Stimulated activated CD4-positive, alpha-beta T cell treated with anti-CD3 and anti-CD28 coated beads, TNF-alpha, amount 100 ng/mL, for 48 hours (primary cell): ENCODE measurements around the gene BEND4.
A peak's percentile ranks its signal among the peaks of the same experiment; 100 is the strongest.
"Not testable (repeated sequence)": the region's sequence is repeated elsewhere in the genome, so short reads cannot be mapped to it uniquely, and the experiment has no call there.

Experiments used
- DNase-seq, 3 donors: peaks; one replicate each; pipeline ENCODE4 v3.0.0-alpha.2; 2020; ENCODE audit warnings: low read depth in 3 of 3

The BEND4 gene

DNA sequence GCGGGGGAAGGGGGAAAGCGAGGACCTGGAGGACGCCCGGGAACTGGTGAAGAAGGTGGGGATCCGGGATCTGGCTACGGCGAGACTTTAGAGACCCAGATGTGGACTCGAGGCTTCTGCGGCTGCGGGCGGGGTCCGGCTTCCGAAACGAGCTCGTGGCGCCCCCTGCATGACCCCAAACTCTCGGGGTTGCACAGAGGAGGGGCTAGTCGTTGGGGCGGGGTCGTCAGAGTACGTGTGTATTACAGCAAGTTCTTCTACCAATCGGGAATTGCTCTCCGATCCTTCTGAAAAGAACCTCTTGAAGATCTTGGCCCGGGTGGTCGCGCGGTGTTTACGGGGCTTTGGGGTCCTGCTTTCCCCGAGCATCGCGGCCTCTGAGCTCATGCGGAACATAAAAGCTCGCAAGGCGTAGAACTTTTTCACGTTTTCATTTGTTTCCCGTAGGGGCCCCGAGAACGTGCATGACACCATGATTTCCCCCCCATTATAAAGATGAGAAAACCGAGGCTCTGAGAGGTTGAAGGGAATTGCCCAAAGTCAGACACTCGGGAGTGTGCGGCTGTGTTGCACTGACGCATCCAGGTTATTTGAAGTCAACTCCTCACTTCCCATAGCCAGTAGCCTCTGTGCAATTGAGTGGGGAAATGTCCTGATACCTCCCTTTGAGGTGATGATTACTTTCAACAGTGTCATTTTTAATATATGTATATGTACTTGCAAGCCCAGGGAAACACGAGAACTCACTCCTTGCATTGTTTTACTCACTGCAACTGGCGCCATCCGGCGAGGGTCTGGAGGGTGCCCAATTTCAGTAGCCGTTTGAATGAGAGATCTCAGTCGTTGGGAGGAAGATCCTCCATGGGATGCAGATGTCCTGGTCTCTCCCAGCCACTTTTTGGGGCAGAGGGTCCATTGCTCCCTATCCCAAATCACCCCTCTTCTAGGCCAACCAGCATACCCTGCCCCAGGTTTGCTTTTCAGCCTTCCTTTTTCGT, at the start of gene BEND4:
BEND4 (minus strand) TSS at position 149 of the 998 bp plus-strand sequence. CDS start 512 bp downstream, outside the sequence.
- no peak for DNase-seq

DNA sequence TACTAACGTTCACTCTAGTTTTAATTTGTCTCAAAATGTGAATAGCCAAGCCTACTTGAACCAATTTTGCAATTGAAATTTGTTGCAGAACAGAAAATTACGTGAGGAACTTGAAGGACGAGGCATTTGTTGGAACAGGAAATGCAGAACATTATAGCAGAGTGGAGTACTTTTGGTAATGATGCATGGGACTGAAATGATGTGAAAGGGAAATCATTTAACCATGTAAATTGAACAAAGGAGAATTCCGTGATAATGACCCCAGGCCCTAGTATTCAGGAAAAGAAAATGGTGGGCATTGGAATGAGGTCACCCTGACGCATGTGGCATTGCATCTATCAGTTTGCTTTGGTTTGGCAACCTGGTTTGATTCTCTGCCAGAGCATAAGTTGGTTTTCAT, 44.9 kb upstream of the BEND4 start:
- no peak for DNase-seq

DNA sequence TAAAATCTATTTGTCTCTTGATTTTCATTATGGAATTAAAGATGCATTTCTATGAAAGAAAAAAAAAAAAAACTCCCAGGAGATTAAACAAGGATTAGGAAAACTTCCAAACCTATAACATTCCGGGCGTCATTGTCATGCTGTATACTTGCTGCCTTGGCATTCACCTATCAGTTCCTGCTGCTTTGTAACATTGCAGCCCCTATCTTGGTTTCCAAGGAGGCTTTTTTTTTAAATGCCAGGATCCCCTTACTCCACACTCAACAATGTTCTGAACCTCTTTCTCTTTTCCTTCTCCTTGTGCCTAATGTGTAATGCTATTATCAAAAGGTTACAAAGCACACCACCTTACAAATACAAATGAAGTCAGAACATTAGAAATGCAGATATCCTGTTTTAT, 20.5 kb upstream of the BEND4 start:
- DNase-seq = no peak

DNA sequence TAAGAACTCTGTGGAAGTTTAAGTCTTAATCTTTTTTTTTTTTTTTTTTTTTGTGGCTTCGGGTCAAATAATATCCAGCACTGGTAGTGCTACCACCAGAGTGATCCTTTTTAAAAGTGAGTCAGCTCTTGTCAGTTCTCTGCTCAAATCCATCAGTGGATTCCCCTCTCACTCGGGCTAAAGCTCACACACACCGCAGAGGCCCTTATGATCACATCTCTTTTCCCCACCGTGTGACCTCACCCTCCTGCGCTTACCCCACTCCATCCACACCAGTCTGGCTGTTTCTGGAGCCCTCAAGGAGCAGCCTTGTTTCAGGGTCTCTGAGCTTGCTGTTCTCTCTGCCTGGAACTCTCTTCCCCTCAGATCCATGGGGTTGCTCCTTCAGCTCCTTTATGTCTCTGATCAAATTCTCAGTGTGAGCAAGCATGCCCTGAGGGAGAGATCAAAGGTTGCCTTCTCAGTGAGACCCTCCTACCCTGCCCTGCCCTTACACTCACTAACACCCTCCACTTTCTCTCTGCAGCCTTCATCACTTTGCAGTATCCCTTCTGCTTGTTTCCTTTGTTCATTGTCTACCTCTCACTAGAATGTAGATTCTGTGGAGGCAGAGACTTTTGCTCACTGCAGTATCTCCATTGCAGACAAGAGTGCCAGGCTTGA, 19.8 kb upstream of the BEND4 start:
- no peak for DNase-seq

DNA sequence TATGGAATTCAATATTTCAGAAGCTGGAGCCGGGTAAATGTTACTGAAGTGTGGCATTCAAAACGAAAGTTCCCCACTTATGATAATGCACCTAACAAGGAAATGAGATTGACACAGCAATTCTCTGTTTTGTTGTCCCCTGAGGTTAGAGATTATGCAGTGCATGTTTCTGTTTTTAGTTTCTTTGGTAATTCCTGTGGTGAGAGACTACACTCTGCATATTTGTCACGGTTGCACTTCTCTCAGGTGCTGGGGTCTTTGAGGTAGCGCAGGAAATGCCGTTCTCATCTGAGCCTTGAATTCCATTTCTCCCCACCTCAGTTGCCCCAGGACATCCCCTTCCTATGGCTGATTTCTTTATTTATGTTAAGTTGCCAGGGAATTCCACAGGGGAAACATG, 15.3 kb upstream of the BEND4 start:
- DNase-seq = no peak

DNA sequence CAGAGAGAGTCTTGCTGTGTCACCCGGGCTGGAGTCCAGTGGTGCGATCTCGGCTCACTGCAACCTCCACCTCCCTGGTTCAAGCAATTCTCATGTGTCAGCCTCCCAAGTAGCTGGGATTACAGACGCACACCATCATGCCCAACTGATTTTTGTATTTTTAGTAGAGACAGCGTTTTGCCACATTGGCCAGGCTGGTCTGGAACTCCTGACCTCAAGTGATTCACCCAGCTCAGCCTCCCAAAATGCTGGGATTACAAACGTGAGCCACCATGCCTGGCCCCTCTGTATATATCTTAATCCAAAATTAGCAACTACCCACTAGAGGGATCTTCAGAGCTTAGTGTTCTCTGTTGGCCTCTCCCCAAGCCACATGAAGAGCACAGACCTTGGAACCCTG, 13.7 kb upstream of the BEND4 start:
- DNase-seq = not testable (repeated sequence)

DNA sequence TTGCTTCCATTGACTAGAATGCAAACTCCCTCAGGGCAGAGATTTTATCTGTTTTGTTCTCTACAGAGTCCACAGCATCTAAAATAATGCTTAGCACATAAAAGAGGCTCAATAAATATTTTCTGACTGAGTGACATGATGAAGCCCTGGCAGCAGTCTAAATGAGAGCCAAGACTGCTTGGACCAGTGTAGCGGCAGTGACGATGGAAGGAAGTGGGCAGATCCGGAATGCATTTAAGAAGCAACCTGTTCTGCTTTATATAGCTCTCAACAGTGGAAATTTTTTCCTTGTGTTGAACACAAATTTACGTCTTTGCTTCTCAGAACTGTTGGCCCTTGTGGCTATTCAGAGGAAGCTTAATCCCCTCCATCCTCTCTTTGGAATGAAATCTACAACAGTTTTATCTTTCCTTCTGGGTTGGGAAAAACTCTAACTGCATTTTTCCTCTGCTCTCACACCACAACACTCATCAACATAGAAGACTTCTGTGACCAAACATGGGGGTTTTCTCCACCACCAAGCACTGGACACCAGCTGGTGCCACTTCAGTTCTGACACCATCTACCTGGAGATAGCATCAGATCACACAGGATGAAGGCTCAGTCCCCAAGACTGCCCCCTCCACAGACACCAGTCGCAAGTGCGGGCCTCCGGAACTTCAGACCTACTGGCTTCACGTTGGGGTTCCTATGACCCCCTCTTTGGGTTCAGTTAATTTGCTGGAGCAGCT, 7.0 kb upstream of the BEND4 start:
- no peak for DNase-seq

DNA sequence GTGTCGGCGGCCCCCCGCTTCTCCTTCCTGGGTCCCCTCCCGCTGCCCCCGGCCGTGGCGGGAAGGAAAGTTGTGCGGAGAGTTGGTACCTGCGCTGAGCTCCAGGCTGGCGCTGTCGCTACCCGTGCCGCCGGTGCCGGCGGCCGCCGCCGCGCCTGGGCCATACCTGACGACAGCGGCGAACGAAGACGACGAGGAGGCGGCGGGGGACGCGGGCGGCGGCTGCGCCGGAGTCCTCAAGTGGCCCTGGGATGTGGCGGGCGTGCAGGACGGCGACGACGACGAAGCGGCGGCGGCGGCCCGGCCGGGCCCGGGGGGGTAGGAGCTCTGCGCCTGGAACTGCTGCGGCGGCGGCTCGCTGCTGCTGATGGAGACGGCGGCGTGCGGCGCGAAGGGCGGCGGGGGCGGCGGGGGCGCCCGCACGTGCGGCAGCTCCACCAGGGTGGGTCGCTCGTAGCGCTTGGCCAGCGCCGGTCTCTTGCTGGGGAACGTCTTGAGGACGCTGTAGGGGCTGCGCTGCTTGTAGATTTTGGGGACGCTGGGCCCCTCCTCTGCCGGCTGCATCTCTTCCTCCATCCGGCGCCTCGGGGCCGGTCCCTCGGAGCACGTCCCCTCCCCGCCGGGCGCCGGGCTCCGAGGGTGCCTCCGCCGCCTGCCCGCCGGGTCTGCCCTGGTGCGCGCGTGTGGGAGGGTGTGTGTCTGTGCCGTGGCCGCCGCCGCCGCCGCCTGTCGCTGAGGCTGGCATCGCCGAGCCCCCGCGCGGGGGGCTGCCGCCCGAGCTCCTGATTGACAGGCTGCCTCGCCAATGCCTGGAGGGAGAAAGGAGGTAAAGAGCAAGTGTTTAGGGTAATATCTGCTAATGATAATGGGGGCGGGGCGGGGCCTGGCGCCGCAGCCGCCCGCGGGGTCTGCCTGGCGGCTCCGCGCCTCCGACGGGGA, 618 bp downstream of the BEND4 start:
- DNase-seq = peak in 1 of 3 donors; percentile 15

DNA sequence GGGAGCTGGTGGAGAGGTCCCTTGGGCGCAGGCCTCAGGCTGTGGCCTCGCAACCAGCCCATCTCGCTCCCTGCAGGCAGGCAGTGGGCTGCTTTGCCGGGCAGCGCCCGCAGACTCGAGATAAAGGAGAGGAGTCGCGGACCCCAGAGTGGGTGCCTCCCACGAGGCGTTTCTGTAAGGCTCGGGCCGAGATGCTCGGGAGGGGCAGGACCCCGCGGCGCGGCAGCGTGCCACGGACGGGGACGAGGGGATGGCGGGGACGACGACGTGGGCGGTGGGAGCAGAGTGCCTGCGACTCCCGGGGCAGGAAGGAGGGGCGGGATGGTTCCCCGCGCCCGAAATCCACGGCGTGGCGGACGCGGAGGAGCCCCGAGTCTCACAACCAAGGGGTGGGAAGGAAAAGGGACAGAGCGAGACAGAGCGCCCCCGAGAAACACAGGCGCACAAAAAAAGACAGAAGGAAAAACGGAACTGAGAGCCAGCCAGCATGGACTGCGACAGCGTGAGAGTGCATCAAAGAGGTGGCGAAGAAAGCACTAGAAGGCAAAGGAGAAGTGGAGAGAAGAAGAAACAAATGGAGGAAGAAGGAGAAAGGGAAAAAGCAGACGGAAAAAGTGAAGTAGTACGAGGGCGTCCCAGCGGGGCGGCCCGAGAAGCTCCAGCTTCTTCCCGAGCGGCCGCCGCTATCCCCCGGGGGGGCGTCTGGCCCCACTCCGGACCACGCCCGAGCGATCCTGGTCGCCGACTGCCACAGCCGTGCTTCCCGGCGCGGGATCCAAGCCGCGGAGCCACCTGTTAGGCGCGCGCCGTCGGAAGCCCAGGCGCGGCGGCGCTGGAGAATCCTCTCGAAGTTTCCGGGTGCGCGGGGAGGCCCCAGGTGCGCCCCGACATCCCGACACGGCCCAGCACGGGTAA, 1.5 kb downstream of the BEND4 start:
- DNase-seq = no peak

DNA sequence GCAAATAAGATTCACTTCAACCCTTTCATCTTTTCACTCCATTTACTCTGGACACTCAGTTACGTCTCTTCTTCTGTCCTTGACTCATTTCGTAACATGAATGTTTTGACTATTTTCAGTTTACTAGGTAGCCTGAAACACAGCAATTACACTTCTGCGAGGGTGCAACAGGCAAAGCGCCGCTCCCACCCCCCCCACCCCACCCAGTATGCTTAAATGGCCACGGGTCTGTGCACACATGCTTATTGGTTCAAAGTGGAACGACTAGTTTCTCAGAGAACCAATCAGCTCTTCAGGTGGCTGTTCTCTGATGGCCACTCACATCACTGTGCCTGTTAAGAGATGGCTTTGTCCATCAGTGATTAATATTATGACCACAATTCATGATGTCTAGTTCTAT, 3.5 kb downstream of the BEND4 start:
- DNase-seq = no peak

DNA sequence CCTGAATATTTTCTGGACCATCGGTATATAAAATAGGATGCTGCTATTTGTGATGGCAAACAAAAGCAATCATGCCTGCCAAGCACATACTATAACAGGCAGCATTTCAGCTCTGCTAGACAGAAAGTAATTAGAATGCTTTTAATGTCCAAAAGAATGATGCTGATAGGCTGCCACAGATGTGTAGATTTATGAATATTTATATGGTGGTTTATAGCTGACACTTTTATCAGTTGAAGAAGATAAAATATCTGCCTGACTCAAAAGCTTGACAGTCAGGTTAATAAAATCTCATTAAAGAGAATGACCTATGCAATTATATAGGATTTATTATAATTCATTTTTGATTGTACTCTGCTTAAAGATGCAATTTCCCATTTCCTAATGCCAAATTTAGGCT, 4.0 kb downstream of the BEND4 start:
- DNase-seq = no peak

DNA sequence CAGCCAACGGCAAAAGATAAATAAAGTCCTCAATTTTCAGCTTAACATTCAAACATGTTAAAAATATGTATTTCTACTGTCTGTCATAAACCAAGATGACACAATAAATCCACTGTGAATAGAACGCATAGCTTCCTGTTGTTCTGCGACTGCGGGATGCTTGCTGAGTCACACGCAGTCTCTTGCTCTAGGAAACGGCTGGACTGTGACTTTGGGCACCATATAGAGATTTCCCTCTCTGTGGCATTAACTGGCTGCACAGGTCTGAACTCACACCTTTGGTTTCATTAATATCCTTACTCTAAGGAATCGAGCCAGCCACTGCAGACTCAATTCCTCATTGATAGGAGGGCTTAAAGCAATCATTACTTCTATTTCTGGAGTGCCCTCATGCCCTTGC, 8.4 kb downstream of the BEND4 start:
- no peak for DNase-seq

DNA sequence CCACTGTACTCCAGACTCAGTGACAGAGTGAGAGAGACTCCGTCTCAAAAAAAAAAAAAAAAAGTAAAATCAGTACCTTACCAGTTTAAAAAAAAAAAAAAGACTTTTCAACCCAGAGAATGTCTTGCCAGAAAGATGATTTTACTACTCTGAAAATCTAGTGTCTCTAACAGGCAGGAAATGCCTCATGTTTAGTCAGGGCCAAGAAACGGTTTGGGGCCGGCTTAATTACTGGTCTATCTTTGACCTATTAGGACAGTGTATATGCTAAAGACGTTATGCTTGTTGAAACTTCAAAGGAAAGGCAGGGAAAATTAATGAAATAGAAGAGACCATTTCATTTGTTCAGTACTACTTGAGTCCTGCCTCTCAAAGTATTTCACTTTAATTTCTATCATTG, 9.9 kb downstream of the BEND4 start:
- DNase-seq = no peak

DNA sequence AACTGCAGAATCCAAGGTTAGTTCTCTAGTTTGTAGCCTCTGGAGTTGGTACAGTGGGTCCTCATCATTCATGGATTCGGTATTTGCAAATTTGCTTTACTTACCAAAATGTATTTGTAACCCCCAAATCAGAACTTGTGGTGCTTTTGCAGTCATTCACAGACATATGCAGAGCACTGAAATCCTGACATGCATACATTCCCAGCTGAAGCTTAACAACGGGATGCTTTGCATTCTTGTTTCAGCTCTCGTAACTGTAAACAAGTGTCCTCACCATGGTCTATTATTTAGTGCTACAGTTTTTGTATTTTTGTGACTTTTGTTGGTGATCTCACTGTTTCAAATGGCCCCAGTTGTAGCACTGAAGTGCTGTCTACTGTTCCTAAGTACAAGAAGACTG, 16.1 kb downstream of the BEND4 start:
- no peak for DNase-seq

DNA sequence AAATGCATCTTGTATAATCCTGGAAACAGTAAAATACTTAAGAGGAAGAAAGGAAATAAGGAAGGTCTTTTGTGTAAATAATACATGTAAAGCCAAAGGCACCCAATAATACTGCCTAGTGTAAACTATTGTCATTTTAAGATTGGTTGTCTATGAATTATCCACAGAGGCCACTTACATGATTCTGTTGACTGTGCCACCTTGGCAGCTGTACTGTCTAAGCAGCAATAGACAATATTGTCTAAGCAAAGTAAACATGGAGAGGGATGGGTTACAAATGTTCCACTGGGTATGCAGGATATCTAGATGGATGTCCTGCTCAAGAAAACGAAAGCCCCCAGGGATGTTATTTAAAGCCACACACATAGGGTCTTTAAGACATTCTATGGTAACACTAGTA, 19.4 kb downstream of the BEND4 start:
- DNase-seq = no peak

DNA sequence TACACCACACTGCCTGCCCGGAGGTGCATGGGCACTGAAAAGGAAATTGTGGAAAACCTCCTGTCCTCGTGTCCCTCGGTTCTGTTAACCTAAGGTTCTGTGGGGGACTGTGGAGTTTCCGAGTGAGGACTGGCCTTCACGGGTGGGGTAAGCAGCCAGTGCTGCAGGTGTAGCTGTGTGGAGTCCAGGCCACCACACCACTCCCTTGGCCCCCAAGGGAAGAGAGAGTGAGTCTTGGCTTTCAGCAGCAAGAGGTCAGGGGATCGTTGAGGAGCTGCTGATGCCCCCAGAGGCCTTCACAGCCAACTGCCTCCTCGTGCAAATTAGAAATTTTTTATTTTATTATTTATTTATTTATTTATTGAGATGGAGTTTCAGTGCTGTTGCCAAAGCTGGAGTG, 20.4 kb downstream of the BEND4 start:
- no peak for DNase-seq

DNA sequence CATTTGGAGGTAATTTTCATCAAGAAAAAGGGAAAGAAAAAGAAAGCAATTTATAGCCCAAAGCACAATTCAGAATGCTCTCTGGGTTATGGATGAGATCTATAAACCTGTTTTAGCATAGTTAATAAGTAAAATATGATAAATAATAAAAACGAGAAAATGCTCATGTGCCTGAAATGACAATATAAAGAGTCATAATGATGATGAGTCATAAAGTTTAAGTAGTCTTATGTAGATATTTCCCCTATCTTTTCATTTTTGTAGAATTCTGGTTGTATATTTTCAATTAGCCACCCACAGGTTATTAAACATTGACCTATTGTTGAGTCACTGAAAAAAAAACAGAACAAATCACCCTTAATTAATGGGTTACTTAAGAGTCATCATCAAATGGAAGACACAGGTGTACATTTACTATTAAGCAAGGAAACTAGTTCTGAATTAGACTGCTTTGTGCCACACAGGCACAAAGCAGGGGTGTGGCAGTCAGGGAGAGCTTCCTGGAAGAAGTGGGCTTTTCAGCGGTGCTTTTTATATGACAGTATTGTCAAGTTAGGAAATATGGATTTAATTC, 29.3 kb downstream of the BEND4 start:
- no peak for DNase-seq

DNA sequence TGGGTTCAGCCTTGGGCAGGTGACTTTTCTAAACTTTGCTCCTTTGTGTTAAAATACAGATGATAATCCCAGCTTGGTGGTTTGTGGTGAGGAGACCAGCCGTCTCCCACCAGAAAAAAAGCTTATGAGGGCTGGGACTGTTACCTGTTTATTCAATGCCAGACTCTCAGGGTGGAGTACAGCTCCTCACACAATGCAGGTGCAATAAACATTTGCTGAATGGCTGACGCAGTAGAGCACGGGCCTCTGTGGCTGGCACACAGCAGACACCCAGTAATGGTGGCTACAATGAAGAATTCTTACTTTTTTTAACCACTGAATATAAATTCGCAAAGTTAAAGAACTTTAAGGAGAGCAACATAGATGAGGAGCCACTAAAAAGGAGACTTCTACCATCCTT, 30.2 kb downstream of the BEND4 start:
- DNase-seq = no peak

DNA sequence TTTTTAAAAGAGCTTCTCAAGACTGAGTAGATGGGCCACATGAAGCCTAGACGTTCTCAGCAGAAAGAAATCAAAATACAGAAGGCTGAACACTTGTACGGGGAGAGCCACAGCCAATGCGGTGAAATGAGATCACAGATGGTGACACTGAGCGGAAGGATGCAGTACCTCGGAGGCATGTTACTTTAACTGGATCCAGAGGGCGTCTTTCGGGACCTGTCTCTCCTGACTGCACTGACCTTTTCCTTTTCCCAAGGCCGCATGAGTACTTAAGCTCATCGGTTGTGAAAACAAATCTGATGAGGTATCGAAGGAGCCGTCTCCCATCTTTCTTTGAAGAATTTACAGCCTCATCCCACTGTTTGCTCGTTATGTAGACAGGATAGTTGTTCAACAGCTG, 32.6 kb downstream of the BEND4 start:
- DNase-seq = no peak

DNA sequence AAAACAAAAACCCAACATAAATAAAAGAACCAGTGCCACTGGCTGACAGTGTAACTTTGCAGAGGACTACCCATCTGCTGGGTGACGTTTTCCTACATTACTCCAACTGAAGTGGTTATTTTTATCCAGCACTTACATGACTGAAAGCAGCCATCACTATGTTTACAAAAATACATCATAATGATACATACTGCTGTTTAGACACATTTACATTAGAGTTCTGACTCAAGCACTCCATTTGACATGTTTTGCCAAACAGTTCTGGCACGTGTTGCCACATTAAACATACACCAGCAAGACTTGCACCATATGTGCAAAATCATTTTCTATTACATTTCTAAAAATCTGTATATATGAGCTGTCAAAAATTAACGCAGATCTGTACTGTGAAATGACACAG, 39.6 kb downstream of the BEND4 start:
- DNase-seq = no peak
